ENCODE results near the gene NPTX1. TPM values are rescaled to one million over a fixed set of nuclear protein-coding genes. Genes with fewer than 3 reads are reported as not detected.

Gene NPTX1
- total and polyA plus RNA-seq, 9 of the 15 experiments (the other 6 are each of a cell fraction or from before 2014, with no cell fraction given) = 0.04 TPM; not detected in 8

GRCh38 chr17:80441133-80441578 is 35.3 kb downstream of the NPTX1 start:
- ChIA-PET CTCF (ENCODE audit: low intra/inter-chr PET ratio) (no interaction called here), POLR2A (no interaction called here)
- H2AFZ ChIP-seq (ENCODE audit: low read depth, low read length) = no peak overlapping the region
- H3K27me3 ChIP-seq (ENCODE audit: control insufficient read depth in 2 of 2, insufficient read depth in 2 of 2, low read length in 2 of 2) = peaks cover 19 to 62% of the 10 kb centered on the region in 2 experiments; a peak in 3 of 5 replicates
- no peaks in the 10 kb centered on the region for H3K9me1 ChIP-seq (ENCODE audit: control insufficient read depth, insufficient read depth, low read length)
- H3K79me2 ChIP-seq (ENCODE audit: control insufficient read depth, insufficient read depth, low read length) = no peaks in the 10 kb centered on the region
- BruUV-seq (replicated peaks) = no TSS peak
- DNase-seq (ENCODE audit: extremely low read depth in 1 of 4, low spot score in 3 of 4) (peak; percentile 79 to 94 (median 90)), FAIRE-seq (peak; percentile 69), ATAC-seq (peak; percentile 95)
- 4% methylated on average over 14 of the region's 14 CpGs for WGBS (ENCODE audit: insufficient coverage, low coverage, missing lambda C conversion rate)
- H3K36me3 ChIP-seq (ENCODE audit: control insufficient read depth, insufficient read depth, low read length) = no peaks in the 10 kb centered on the region
- no peak overlapping the region for H3K4me3 ChIP-seq
- intact Hi-C loops (cut with micrococcal nuclease) (no loop called here), in situ Hi-C loops (cut with MboI) (no loop called here)
- no peak overlapping the region for H3K9ac ChIP-seq (ENCODE audit: insufficient read depth in 1 of 2, low read depth in 2 of 2, low read length in 2 of 2)
- H3K27ac ChIP-seq (ENCODE audit: extremely low read depth, low read depth, low read length) = no peak overlapping the region
- H3K4me2 ChIP-seq (ENCODE audit: insufficient read depth, low read length) = no peak overlapping the region
- peaks cover 8% of the 10 kb centered on the region for H4K20me1 ChIP-seq (replicated peaks; ENCODE audit: control insufficient read depth, insufficient read depth, low read length)
- H3K4me1 ChIP-seq (replicated peaks in 1 of 2; ENCODE audit: control insufficient read depth in 2 of 2, insufficient read depth in 2 of 2, low read length in 2 of 2) = peaks cover 0 to 30% of the 10 kb centered on the region in 2 experiments; a peak in 2 of 5 replicates
- H3K9me3 ChIP-seq (replicated peaks; ENCODE audit: control insufficient read depth, insufficient read depth, low read depth, low read length) = no peaks in the 10 kb centered on the region
- TF ChIP-seq SIN3A (IDR thresholded peaks at IDR 0.05; ENCODE audit: borderline replicate concordance in 2 of 2, control insufficient read depth in 1 of 2, low read depth in 2 of 2, low read length in 2 of 2) (peak in 1 of 2 experiments; percentile 48; a peak in 1 of 4 replicates), ELF1 (tag; IDR thresholded peaks at IDR 0.05) (no peak), RBM25 (IDR thresholded peaks at IDR 0.05; ENCODE audit: low read depth, low read length, severe bottlenecking) (no peak), FOXJ2 (tag; IDR thresholded peaks at IDR 0.05) (no peak), KHSRP (IDR thresholded peaks at IDR 0.05) (no peak), HDAC8 (tag; IDR thresholded peaks at IDR 0.05) (no peak), E2F8 (IDR thresholded peaks at IDR 0.05; ENCODE audit: low read depth, partially characterized antibody) (no peak), GABPB1 (CRISPR knock-in tag; IDR thresholded peaks at IDR 0.05) (peak; percentile 82), ZNF584 (CRISPR knock-in tag; IDR thresholded peaks at IDR 0.05; ENCODE audit: low read depth) (no peak), ZNF780A (CRISPR knock-in tag; IDR thresholded peaks at IDR 0.05) (no peak), EGR1 (conservative IDR thresholded peaks at IDR 0.05) (no peak), ZNF217 (CRISPR knock-in tag; IDR thresholded peaks at IDR 0.05) (no peak), GABPA (tag; conservative IDR thresholded peaks at IDR 0.05; ENCODE audit: low read depth) (peak; percentile 69), SLC30A9 (CRISPR knock-in tag; IDR thresholded peaks at IDR 0.05) (no peak), POLR3A (IDR thresholded peaks at IDR 0.05; ENCODE audit: borderline replicate concordance, extremely low read depth, insufficient read depth, insufficient read length) (no peak), ZKSCAN3 (CRISPR knock-in tag; IDR thresholded peaks at IDR 0.05) (no peak), EP400 (IDR thresholded peaks at IDR 0.05) (no peak)
- TF ChIP-seq, protein P1, sequence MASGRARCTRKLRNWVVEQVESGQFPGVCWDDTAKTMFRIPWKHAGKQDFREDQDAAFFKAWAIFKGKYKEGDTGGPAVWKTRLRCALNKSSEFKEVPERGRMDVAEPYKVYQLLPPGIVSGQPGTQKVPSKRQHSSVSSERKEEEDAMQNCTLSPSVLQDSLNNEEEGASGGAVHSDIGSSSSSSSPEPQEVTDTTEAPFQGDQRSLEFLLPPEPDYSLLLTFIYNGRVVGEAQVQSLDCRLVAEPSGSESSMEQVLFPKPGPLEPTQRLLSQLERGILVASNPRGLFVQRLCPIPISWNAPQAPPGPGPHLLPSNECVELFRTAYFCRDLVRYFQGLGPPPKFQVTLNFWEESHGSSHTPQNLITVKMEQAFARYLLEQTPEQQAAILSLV (tag; IDR thresholded peaks at IDR 0.05) = no peak
- TF ChIP-seq, protein P2, sequence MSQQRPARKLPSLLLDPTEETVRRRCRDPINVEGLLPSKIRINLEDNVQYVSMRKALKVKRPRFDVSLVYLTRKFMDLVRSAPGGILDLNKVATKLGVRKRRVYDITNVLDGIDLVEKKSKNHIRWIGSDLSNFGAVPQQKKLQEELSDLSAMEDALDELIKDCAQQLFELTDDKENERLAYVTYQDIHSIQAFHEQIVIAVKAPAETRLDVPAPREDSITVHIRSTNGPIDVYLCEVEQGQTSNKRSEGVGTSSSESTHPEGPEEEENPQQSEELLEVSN (IDR thresholded peaks at IDR 0.05; ENCODE audit: borderline replicate concordance in 1 of 2, extremely low read depth in 1 of 2, insufficient read depth in 1 of 2, insufficient read length in 1 of 2, low read depth in 1 of 2, low read length in 1 of 2, poor library complexity in 1 of 2, severe bottlenecking in 1 of 2) = no peak
